GM10248 (cell line): ENCODE measurements around the gene IL20.

Experiments
- CTCF ChIA-PET: fragments of 300-600 bp; sonication (Branson Sonifier 250); formaldehyde crosslinking; extraction: SDS; loops from one replicate; lab custom pipeline; 2021; ENCODE audit warnings: antibody characterized with exemption; lab: Yijun Ruan, JAX
- POLR2A ChIA-PET: fragments of 350-650 bp; sonication (Branson Sonifier 250); formaldehyde crosslinking; extraction: SDS; loops from one replicate; lab custom pipeline; 2020; ENCODE audit warnings: antibody characterized with exemption; lab: Yijun Ruan, JAX
- DNase-seq: peaks from one replicate; pipeline ENCODE4 v3.0.0; 2012; ENCODE audit errors: extremely low spot score
- CTCF ChIP-seq: IDR thresholded peaks from 2 replicates; pipeline ENCODE4 v1.5.1; 2012; ENCODE audit warnings: mild to moderate bottlenecking, low read depth; ENCODE audit errors: extremely low read depth, missing control alignments, control extremely low read depth

Gene IL20

GRCh38 chr1:206915030-206915735, 49.8 kb downstream of the IL20 start:
- no peak for TF ChIP-seq CTCF
- POLR2A ChIA-PET = interaction anchor here (0.7 kb wide), 2 partner anchors 37 to 124 kb away, joined by 3 to 7 read pairs; no protein-coding TSS in a partner anchor
- CTCF ChIA-PET = interaction anchor here (0.9 to 12.9 kb wide), 10 partner anchors 16 to 284 kb away, joined by 3 to 307 read pairs (median 5); no protein-coding TSS in a partner anchor
- no peak for DNase-seq

GRCh38 chr1:206916000-206916709, 50.7 kb downstream of the IL20 start:
- DNase-seq = no peak
- TF ChIP-seq CTCF = no peak
- CTCF ChIA-PET = interaction anchor here (0.7 to 12.9 kb wide), 16 partner anchors 7 to 304 kb away, joined by 3 to 307 read pairs (median 4); partner anchors contain the start of genes DYRK3 and EIF2D
- POLR2A ChIA-PET = interaction anchor here (0.7 kb wide), 1 partner anchor 38 kb away, joined by 7 read pairs; no protein-coding TSS in a partner anchor

GRCh38 chr1:206918076-206918475, 52.7 kb downstream of the IL20 start:
- POLR2A ChIA-PET = no interaction called here

More at GRCh38 chr1:206918076-206918475, 52.7 kb downstream of the IL20 start:
- CTCF ChIA-PET = interaction anchor here (0.8 to 12.9 kb wide), 15 partner anchors 9 to 284 kb away, joined by 3 to 307 read pairs (median 7); partner anchors contain the start of genes DYRK3 and IL20
- no peak for TF ChIP-seq CTCF
- DNase-seq = no peak
